BJ (cell line): Measurements from ENCODE around the gene SH2B3. TPM values are rescaled to one million over a fixed set of nuclear protein-coding genes. Genes with fewer than 3 reads are reported as not detected.

Source experiments
- CTCF ChIA-PET: fragments of 350-600 bp; formaldehyde crosslinking; extraction: SDS; loops from one replicate; lab custom pipeline; 2021; ENCODE audit warnings: antibody characterized with exemption, inconsistent platforms; lab: Yijun Ruan, JAX
- POLR2A ChIA-PET: fragments of 300-600 bp; sonication (Branson Sonifier 250); formaldehyde crosslinking; extraction: SDS; loops from one replicate; lab custom pipeline; 2021; ENCODE audit warnings: antibody characterized with exemption; lab: Charles Lee
- DNase-seq: peaks from one replicate; pipeline ENCODE4 v3.0.0-alpha.2; 2011; ENCODE audit warnings: low read depth
- H3K27me3 ChIP-seq: 2 replicates; pipeline ENCODE4 v1.6.0; 2011; ENCODE audit warnings: low read length; ENCODE audit not compliant: control insufficient read depth, insufficient read depth
- H3K36me3 ChIP-seq: 2 replicates; pipeline ENCODE4 v1.5.1; 2011; ENCODE audit warnings: low read length; ENCODE audit not compliant: control insufficient read depth, insufficient read depth
- H3K4me3 ChIP-seq: 2 replicates; pipeline ENCODE4 v1.5.1; 2011; ENCODE audit warnings: low read depth, mild to moderate bottlenecking, control low read depth, low read length
- CTCF ChIP-seq: IDR thresholded peaks from 2 replicates; pipeline ENCODE4 v1.5.1; 2011; ENCODE audit warnings: low read depth, mild to moderate bottlenecking, control low read depth, inconsistent platforms, low read length, moderate library complexity; ENCODE audit not compliant: insufficient read depth
- polyA plus RNA-seq: library from polyadenylated mRNA; depleted of rRNA; stranded (reverse); fragments of >200 nt; gene quantifications from 2 replicates; pipeline ENCODE4 v1.2.3, GENCODE V29; 2011

Gene SH2B3
- polyA plus RNA-seq, 1 experiment: 19.4 TPM

DNA sequence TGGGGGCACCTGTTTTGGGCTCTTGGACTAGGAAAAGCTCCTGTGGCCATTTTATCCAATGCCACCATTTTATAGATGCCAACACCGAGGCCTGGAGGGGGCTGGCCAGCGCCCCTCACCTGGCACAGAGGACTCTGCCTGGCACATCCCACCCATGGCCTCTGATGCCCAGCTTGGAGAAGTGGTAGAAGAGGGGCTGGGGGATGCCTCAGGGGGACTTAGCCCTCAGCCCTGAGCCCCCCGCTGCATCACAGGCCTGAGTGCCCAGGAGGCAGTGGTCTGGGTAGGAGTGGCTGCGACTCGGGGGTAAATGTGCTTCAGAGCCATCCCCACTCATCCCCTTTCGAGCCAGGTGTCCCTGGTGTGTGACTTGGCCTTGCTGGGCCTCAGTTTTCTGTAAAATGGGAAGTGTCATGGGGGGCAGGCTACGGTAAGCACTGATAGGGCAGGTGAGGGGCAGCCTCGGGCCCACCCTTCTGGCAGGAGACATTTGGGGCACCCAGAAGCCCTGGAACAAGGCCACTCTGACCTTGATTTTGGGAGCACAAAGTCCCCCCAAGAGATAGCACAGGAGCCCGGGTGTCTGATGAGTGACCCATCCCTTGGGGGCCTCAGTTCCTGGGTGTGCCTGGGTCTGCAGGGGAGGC lies 22.5 kb downstream of the SH2B3 start:
- no peak for TF ChIP-seq CTCF
- no peak overlapping the region for H3K4me3 ChIP-seq
- H3K36me3 ChIP-seq: peaks cover 1% of the 10 kb centered on the region
- CTCF ChIA-PET: interaction anchor here (1.7 kb wide), 1 partner anchor 31 kb away, joined by 7 read pairs; no protein-coding TSS in a partner anchor
- H3K27me3 ChIP-seq: no peaks in the 10 kb centered on the region
- POLR2A ChIA-PET: no interaction called here
- DNase-seq: no peak

- Histone ChIP-seq H3K4me3 (no peak overlapping the region), H3K36me3 (peaks cover 1% of the 10 kb centered on the region), H3K27me3 (no peaks in the 10 kb centered on the region)
- POLR2A ChIA-PET: no interaction called here
- no peak for DNase-seq
- CTCF ChIA-PET: interaction anchor here (1.7 kb wide), 1 partner anchor 32 kb away, joined by 7 read pairs; no protein-coding TSS in a partner anchor
- TF ChIP-seq CTCF: no peak
Observed at GRCh38 chr12:111428728-111429175, 23.0 kb downstream of the SH2B3 start.

DNA sequence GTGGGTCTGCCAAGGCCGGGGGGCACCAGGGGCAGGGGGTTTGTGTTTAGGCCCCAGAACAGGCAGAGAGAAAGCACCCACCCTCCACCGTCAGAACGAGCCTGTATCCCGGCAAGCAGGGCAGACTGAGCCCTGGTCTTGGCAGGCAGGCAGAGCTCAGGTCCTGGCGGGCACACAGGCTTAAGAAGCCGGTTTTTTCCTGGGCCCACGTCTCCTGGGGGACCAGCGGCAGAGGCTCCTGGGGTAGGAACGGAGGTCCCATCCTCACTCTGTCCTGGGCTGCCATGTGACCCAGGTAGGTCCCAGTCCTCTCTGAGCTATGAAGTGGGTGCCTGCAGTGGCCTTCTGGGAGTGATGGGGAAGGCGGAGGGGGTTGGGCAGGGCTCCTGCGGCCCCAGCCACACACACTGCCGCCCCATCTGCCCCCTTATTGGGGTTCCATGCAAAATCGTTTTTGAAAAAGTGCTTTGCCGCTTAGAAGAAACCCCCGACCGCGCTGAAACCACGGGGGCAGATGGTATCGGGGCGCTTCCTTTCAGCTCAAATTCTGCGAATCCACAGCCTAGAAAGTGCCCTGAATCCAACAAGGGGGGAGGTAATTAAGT lies 24.2 kb downstream of the SH2B3 start:
- ChIA-PET POLR2A (no interaction called here), CTCF (interaction anchor here (1.5 kb wide), 1 partner anchor 33 kb away, joined by 6 read pairs; no protein-coding TSS in a partner anchor)
- Histone ChIP-seq H3K27me3 (no peaks in the 10 kb centered on the region), H3K4me3 (no peak overlapping the region), H3K36me3 (peaks cover 1% of the 10 kb centered on the region; the same call in 1 of the 2 replicates)
- TF ChIP-seq CTCF: no peak
- no peak for DNase-seq

GRCh38 chr12:111430433-111431353 lies 25.0 kb downstream of the SH2B3 start:
- no peak for DNase-seq
- TF ChIP-seq CTCF: no peak
- CTCF ChIA-PET: interaction anchor here (1.5 kb wide), 1 partner anchor 34 kb away, joined by 6 read pairs; no protein-coding TSS in a partner anchor
- Histone ChIP-seq H3K27me3 (no peaks in the 10 kb centered on the region), H3K4me3 (no peak overlapping the region), H3K36me3 (peaks cover 1% of the 10 kb centered on the region; the same call in 1 of the 2 replicates)
- POLR2A ChIA-PET: interaction anchor here (0.6 kb wide), 1 partner anchor 21 kb away, joined by 4 read pairs; no protein-coding TSS in a partner anchor
